Stimulated activated CD8-positive, alpha-beta memory T cell treated with anti-CD3 and anti-CD28 coated beads, Interleukin-12 subunit alpha, Interleukin-12 subunit beta, amount 100 ng/mL, for 24 hours (primary cell): ENCODE measurements around the gene TAF4.
"Not testable (repeated sequence)": the region's sequence is repeated elsewhere in the genome, so short reads cannot be mapped to it uniquely, and the experiment has no call there.

ENCODE experiments used
- DNase-seq: peaks from one replicate; pipeline ENCODE4 v3.0.0-alpha.2; 2020; ENCODE audit errors: extremely low read depth

The TAF4 gene

DNA sequence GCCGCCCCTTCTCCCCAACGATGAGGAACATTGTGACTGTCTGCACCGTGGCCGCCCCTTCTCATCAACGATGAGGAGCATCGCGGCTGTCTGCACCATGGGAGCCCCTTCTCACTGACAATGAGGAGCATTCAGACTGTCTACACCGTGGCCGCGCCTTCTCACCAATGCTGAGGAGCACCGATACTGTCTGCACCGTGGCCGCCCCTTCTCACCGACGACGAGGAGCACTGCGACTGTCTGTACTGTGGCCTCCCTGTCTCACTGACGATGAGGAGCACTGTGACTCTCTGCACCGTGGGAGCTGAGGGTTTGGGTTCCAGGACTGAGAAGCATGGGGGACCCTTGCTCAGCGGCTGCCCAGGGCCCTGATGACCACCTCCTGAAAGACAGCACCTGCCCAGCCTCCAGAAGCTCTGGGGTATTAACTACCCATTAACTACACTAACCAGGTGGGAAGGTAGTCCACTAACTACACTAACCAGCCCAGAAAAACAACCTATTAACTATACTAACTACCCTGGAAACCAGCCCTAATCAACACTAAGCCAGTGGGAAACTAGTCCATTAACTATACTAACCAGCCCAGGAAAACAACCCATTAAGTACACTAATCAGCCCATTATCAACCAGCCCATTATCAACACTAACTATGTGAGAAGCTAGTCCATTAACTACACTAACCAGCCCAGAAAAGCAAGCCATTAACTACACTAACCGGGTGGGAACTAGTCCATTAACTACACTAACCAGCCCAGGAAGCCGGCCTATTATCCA, 116.9 kb downstream of the TAF4 start:
- no peak for DNase-seq

DNA sequence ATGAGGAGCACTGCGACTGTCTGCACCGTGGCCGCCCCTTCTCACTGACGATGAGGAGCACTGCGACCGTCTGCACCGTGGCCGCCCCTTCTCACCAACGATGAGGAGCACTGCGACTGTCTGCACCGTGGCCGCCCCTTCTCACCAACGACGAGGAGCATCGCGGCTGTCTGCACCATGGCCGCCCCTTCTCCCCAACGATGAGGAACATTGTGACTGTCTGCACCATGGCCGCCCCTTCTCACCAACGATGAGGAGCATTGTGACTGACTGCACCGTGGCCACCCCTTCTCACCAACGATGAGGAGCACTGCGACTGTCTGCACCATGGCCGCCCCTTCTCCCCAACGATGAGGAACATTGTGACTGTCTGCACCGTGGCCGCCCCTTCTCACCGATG, 117.6 kb downstream of the TAF4 start:
- DNase-seq = not testable (repeated sequence)

DNA sequence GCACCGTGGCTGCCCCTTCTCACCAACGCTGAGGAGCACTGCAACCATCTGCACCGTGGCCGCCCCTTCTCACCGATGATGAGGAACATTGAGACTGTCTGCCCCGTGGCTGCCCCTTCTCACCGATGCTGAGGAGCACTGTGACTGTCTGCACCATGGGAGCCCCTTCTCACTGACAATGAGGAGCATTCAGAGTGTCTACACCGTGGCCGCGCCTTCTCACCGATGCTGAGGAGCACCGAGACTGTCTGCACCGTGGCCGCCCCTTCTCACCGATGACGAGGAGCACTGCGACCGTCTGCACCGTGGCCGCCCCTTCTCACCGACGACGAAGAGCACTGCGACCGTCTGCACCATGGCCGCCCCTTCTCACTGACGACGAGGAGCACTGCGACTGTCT, 120.2 kb downstream of the TAF4 start:
- not testable (repeated sequence) for DNase-seq

DNA sequence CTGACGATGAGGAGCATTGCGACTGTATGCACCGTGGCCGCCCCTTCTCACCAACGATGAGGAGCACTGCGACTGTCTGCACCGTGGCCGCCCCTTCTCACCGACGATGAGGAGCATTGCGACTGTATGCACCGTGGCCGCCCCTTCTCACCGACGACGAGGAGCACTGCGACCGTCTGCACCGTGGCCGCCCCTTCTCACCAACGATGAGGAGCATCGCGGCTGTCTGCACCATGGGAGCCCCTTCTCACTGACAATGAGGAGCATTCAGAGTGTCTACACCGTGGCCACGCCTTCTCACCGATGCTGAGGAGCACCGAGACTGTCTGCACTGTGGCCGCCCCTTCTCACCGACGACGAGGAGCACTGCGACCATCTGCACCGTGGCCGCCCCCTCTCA, 120.7 kb downstream of the TAF4 start:
- not testable (repeated sequence) for DNase-seq

DNA sequence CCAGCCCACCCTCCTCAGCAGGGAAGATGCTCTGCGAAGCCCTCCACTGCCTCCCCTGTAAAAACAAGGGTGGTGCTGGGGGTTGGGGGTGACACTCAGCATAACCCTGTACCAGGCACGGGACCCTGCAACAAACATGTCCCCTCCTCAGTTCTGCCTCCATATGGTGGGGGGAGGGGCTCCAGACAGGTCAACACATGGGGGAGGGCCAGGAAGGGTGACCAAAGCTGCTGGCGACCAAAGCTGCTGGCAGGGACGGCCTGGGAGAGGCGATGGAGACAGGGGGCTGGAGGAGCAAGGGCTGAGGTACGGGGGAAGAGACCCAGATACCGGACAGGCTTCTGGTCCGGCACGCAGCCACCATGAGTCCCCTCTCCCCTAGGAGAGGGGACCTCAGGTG, 123.2 kb downstream of the TAF4 start:
- DNase-seq = no peak

DNA sequence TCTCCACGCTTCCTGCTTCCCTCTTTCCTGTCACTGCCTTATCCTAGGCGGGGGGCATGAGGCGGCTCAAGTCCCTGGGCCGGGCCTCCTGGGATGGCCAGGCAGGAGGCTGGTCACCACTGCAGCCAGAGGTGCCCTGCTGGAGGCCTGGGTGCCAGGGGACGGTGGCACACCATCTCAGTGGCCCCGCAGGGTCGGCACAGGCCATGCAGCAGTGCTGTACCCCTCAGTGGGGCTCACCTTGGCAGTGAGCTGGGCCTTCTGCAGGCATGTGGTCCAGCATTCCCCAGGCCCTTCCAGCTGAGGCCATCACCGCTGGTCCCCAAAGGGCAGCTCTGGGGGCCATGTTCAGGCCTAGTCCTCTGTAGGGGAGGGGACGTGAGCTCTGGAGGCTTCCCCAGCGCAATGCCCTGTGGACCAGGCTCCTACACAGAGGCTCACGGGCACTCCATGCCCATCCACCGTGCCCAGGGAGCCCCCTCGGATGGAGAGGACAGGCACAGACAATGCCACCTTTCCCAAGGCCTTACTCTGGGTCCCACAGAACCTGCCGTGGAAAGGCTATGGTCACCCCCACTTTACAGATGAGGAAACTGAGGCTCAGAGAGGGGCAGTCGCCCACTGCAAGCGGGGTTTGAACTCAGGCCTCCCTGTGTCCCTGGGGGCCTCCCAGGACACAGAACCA, 123.8 kb downstream of the TAF4 start:
- DNase-seq = no peak

DNA sequence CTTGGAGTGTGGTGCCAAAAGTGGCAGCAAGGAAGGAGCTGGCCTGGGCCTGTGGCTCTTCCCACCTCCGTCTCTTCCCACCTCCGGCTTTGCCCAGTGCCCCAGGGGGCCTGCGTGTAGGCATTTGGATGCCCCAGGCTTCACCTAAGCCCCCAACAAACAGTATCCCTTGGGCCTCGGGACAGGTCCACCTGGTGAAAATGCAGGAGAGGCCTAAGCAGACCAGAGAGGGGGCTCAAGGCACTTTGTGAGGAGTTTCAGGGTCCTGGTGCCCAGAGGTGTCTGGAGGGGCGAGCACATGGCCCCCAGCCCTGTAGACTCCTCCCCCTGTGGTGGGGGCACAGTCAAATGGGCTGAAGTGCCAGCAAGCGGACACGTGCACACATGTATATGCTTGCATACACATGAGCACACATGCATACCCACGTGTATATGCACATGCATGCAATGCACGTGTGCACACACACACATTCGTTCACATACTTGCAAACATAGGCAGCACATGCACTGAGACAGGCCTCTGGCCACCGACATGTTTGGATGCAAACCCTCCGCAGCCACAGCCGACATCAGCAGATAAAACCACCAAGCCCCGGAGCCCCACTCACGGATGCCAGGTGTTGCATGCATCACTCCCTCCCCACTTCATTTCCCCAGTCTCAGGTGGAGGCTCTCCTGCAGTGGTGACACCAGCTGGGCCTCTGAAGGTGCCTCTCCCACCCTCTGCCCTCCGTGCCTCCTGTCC, 124.5 kb downstream of the TAF4 start:
- DNase-seq = no peak

DNA sequence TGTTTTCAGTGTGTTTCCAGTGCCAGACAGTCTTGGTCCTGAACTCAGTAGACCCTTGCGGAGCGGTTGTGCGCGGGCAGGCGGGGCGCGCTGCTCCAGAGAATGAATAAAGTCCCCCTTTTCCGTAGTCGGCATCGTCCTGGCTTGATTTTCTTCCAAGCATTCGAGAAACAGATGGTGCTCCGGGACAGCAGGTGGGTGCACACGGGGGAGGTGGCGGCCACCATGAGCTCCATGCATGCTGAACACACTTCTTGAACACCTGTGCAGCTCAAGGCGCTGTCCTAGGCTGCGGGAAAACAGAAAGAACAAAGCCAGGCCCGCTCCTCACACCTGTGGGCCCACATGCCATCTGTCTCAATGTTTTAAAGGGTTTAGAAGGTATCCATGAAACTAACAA, 125.2 kb downstream of the TAF4 start:
- no peak for DNase-seq

DNA sequence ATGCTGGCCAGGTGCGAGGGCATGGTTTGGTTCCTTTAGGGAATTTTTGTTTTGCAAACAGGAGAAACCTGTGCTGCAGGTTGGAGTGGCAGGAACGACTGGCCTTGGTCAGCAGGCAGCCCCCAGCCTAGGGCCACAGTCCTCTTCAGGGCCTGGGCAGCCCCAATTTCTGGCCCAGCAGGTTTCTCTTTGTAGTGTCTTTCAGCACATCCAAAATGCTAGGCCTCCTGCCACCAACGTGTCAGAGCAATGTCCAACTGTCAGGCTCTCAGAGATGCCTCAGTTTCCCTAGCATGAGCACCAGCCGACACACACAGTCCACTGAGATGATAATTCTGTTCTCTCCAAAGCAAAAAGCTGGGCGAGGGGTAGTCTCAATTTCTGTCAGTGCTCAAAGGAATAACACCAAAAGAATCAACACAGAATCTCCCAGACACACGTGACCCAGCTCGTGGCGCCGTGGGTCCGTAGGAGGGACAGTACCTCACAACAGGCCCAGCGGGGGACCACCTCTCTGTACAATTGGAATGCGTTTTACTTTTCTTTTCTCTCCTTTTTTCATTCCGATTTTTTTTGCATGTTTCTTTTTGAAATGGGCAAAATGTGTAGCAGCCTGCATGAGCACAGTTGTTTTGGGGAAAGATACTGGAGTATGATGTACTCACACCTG, 125.9 kb downstream of the TAF4 start:
- DNase-seq = no peak

DNA sequence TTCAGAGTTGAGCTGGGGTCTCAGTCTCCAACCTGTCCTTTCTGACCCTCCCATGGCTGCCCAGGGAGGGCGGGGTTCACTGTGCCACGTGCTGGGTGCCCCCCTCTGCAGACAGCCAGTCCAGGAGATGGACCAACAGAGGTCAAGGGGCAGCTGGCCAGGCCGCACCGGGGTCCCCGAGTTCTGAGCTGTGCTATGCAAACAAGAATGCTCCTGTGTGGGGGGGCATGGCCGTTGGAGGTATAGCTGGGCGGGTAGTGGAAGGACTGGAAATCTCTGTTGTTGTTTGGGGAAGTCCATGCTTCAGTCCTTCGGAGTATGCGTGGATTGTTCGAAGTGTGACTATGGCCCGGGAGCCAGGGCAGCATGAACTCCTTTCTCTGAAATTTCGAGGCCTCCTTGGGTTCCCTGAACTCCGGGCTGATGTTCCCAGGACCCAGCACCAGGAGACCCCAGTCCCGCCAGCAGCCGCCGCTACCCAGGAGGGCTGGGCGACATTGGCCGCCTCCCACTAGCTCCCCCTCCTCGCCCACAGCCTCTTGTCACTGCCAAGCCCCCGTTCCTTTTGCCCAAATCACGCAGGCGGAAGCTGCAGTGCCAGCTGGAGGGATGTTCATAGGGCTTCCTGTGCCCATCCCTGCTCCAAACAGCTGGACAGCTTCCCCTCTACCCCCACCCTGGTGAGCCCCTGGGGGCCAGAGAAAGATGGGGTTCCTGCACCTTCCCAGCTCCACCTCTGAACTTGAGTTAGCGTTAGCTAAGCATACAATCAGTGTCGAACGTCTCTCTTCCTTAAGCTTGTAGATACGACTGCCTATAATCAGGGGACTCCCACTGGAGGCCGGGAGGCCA, 126.6 kb downstream of the TAF4 start:
- no peak for DNase-seq

DNA sequence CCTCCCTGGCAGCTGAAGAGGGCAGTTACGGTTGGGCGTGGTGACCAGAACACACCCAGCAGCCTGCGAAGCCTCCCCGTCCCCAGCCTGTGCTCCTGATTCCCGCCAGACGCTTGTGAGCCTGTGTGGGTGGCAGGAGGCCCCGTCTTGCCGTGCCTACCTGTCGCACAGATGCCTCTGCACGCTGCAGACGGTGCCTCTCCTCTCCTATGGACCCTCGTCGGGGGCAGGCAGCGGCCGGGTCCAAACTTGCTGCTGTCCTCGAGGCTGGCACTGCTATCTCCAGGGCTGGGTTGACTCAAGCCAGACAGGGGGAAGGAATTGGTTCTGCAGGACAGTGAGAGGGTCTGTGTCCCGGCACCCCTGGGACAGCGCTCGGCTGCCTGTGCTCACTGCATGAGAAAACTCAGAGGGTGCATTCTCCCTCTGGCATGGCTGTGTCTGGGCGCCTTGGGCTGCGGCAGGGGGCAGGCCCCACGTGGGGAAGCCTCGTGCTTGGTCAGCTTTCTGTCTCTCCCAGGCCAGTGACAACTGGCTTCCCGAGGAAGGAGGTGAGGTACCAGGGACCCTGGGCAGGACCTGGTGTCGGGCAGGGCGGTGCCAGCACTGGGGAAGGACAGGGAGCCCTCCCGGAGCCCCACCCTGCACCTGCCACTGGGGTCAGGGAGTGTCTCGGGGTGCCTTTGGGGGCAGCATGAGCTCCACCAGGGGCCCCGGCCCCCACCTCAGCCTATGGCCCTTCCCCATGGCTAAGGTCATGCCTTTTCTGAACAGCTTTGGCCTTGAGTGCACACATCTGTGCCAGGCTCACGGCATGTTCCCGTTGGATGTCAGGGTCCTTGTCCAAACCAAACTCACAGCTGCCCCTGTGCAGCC, 127.5 kb downstream of the TAF4 start:
- DNase-seq = no peak

DNA sequence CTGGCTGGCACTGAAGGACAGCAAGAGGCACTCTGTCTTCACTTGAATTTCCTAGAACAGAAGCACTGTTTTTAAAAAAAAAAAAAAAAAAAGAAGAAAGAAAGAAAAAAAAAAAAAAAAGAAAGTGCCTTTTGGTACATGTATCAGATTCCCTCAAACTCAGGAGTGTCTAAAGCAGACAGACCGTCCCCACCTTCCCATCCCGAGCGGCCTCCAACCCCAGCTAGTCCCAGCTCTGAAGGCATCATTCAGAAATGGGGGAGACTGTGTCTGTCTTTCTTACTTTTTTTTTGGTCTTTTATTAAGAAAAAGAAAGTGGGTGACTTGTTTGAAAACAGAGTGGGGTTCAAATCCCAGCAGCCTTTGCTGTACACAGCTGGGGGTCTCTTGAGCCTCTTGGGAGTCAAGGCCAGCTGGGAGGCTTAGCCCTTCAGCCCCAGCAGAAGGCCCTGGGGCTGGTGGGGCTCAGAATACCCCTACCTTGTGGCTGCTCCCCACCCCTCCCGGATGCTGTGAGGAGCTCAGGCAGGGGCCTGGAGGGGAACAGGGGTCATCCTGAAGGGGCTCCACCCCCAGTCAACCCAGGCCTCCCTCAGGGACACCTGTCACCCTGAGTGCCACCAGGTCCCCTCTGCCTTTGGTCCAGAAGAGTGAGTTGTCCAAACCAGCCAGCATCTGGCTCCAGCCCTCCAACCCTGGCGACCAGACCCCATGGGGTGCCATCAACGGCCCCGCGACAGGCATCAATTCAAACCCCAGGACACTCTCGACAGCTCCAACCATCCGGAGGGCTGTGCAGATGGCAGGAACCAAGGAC, 128.3 kb downstream of the TAF4 start:
- DNase-seq = no peak

DNA sequence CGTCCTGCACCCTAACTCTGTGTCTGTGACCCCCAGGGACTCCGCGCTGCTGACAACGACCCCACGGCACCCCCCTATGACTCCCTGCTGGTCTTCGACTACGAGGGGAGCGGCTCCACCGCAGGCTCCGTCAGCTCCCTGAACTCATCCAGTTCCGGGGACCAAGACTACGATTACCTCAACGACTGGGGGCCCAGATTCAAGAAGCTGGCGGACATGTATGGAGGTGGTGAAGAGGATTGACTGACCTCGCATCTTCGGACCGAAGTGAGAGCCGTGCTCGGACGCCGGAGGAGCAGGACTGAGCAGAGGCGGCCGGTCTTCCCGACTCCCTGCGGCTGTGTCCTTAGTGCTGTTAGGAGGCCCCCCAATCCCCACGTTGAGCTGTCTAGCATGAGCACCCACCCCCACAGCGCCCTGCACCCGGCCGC, 129.0 kb downstream of the TAF4 start:
- no peak for DNase-seq

DNA sequence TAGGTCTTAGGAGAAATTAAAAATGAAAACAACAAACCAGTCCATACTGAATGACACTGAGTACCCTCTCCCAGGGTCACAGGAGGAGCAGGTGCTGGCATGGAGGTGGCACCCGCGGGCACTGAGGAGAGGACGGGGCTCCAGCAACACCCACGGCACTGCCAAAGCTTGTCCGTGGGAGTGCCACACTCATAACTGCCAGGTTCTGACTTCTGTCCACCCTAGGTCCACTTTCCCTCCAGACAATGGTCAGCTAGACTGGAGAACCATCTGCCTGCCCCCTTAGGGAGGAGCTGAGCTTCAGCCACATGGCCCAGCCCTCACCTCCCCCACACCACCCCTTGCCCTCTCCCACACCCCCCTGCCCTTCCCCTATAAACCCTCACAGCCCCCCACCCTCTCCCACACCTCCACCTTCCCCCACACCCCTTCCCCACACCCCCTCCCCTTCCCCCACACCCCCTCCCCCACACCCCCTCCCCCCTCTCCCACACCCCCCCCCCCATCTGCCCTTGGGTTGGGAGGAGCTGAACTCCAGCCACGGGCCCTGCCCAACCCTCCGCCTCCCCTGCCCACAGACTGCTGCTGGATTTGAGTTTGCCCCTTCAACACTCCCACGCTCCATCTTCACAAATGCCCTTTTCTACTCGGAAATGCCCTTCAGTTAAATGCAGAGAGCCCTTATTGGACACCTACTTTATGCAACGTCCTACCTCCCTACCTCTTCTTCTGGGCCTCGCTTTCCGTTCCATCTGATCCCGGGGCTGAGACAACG, 129.6 kb downstream of the TAF4 start:
- DNase-seq = no peak

DNA sequence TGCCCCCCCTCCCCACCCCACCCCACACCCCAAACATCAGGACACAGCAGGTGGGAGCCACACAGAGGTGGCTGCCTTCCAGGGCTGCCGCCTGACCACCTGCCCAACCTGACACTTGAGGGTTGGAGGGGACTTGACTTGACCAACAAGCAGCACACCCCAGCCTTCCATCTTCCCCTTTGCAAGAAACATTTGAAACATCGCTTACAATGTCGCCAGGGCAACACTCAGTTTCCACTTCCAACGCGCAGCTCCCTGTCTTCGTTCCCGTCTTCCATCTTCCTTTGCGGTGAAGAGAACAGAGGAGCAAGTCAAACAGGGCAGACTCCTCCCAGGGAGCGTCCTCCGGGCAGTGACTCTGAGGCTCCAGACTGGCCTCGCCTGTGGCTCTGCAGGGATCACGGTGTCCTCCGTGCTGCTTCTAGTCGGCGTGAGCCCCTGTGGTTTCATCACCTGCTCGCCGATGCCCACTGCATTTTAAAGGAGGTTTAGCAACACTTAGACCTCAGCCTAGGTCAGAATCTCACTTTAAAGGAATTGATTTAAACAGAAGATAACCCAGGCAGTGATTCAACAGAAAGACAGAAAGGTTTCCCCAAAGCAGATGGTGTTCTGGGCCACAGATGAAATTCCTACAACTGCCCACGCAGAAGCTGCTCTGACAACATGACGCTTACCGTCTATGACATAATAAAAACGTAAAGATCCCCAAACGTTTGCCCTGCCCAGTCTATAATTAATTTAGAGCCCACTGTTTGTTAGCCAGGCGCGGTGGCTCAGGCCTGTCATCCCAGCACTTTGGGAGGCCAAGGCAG, 130.8 kb downstream of the TAF4 start:
- DNase-seq = no peak

DNA sequence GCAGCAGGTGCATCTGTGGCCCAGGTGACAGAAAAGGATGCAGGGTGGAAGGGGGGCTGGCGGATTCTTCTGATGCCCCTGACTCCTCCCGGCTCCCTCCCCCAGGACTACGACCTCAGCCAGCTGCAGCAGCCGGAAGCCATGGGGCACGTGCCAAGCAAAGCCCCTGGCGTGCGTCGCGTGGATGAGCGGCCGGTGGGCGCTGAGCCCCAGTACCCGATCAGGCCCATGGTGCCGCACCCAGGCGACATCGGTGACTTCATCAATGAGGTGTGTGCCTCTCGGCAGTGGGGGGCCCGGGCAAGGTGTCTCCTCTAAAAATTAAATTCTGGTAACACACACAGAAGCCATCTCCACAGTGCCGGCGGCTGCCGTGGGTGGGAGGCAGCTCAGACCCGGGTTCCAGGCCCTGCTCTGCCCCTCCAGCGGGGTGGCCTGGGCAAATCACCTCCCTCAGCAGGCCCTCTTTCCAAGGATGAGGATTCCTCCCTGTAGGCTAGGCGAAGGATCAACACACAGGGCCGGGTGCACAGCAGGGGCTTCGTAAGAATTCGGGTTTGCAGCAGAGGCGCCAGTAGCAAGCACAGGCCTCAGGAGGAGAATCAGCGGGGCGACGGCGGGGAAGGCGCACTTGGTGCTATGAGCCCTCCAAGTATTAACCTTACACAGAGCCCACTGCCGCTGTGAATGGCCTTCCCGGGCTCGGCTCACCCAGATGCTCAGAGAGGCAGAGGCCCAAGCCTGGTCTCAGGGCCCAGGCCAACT, 131.5 kb downstream of the TAF4 start:
- no peak for DNase-seq

DNA sequence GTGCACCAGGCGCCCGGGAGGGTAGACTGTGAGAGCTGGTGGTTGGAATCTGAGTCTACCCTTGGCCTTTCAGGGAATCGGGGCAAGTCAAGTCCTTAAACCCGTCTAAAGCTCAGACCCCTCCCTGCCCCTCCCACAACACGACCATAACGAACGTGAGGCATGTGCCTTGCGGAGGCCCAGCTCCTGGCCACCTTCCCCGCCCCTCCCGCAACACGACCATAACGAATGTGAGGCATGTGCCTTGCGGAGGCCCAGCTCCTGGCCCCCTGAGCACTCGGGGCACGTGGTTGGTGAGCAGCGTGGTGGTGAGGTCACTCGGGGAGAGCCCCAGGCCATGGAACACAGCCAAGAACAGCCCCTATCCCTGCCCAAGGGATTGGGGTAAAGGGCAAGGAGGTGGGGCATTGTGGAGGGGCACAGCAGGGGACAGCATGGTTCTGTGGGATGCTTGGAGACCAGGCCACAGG, 132.2 kb downstream of the TAF4 start:
- DNase-seq = no peak
